BE2C (cell line): Measurements from ENCODE around the gene RTN4RL2.

Source experiments
- DNase-seq: peaks from one replicate; pipeline ENCODE4 v3.0.0-alpha.2; 2020
- H3K27me3 ChIP-seq: fragments of 250-450 bp; sonication (Bioruptor Pico); 2 replicates; pipeline ENCODE4 v1.5.1; 2020; ENCODE audit warnings: mild to moderate bottlenecking
- H3K36me3 ChIP-seq: fragments of 250-450 bp; sonication (Bioruptor Pico); 2 replicates; pipeline ENCODE4 v1.5.1; 2020; ENCODE audit warnings: mild to moderate bottlenecking
- H3K4me1 ChIP-seq: fragments of 250-450 bp; sonication (Bioruptor Pico); 2 replicates; pipeline ENCODE4 v1.5.1; 2020
- H3K4me3 ChIP-seq: 2 replicates; pipeline ENCODE4 v1.5.1; 2011; ENCODE audit warnings: low read depth, low read length
- H3K9me3 ChIP-seq: fragments of 250-450 bp; sonication (Bioruptor Pico); 2 replicates; pipeline ENCODE4 v1.5.1; 2020
- CTCF ChIP-seq: IDR thresholded peaks from 2 replicates; pipeline ENCODE4 v1.5.1; 2012; ENCODE audit warnings: mild to moderate bottlenecking, low read depth, low read length

RTN4RL2 gene

DNA sequence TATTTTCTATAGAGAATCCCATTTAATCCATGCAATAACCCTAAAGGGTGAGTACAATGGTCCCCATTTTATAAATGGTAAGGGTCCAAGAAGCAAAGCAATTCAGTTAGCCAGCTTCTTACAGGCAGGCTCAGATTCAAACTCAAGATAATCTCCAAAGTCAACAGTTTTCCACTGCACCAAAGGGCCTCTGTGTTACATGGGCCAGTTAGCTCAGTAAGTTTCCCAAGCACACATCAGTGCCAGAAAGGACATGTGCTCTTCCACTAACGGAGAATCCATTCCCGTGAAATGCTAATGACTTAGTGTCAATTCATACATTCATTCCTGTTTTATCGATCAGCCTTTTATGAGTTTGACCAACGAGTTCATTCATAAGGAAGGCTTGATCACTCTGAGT, 44.2 kb downstream of the RTN4RL2 start:
- Histone ChIP-seq H3K27me3 (no peaks in the 10 kb centered on the region), H3K9me3 (no peaks in the 10 kb centered on the region), H3K4me1 (no peaks in the 10 kb centered on the region), H3K4me3 (no peak overlapping the region), H3K36me3 (no peaks in the 10 kb centered on the region)
- no peak for DNase-seq
- TF ChIP-seq CTCF, result no peak

- Histone ChIP-seq H3K27me3 (no peaks in the 10 kb centered on the region), H3K4me1 (no peaks in the 10 kb centered on the region), H3K36me3 (no peaks in the 10 kb centered on the region), H3K4me3 (no peak overlapping the region), H3K9me3 (no peaks in the 10 kb centered on the region)
- no peak for DNase-seq
- TF ChIP-seq CTCF, result no peak
Observed at GRCh38 chr11:57506522-57506921, 46.2 kb downstream of the RTN4RL2 start.

DNA sequence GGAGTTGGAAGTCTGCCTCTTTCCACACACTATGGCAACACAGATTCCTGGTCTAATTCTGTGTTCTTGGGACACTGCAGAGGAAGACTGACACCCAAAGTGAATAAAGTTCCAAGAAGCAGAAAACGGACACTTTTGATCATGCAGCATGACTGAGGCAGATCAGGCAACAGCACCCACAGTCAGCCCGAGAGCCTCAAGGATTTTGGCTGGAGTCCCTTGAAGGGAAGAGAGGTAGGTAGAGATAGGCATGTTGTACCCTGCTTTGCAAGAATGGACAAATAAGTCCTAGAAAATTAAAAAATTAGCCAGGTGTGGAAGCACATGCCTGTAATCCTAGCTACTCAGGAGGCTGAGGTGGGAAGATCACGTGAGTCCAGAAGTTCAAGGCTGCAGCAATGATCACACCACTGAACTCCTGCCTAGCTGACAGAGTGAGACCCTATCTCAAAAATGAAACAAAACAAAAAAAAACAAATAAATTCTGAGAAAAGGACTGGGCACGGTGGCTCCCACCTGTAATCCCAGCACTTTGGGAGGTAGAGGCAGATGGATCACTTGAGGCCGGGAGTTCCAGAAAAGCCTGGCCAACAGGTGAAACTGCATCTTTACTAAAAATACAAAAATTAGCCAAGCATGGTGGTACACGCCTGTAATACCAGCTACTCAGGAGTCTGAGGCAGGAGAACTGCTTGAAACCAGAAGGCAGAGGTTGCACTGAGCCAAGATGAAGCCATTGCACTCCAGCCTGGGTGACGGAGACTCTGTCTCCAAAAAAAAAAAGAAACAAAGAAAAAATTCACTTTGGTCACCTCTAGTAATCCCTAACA, 48.2 kb downstream of the RTN4RL2 start:
- no peaks in the 10 kb centered on the region for H3K36me3 ChIP-seq
- H3K9me3 ChIP-seq, result no peaks in the 10 kb centered on the region
- no peak for TF ChIP-seq CTCF
- H3K4me1 ChIP-seq, result no peaks in the 10 kb centered on the region
- DNase-seq, result no peak
- H3K27me3 ChIP-seq, result no peaks in the 10 kb centered on the region
- H3K4me3 ChIP-seq, result no peak overlapping the region

DNA sequence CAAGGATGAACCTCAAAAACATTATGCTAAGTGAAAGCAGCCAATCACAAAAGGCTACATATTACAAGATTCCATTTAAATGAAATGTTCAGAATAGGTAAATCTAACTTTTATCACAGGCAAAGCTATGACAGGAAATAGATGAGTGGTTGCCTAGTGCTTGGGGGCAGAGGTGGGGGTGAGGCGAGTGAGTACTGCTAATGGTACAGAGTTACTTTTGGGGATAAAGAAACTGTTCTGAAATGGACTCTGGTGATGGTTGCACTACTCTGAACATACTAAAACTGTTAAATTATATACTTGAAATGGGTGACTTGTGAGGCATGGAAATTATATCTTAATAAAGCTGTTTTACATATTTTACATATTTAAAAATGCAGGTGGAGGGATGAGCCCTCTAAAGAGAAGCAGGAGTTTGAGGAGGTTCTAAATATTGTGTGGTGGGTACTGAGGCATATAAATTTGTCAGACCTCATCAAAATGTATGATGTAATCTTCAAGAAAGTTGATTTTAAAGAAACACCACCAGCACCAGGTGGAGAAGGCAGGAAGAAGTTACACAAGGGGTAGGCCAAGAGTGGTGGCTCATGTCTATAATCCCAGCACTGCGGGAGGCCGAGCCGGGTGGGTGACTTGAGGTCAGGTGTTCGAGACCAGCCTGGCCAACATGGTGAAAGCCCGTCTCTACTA, 51.6 kb downstream of the RTN4RL2 start:
- no peak for DNase-seq
- no peak overlapping the region for H3K4me3 ChIP-seq
- no peak for TF ChIP-seq CTCF
- H3K36me3 ChIP-seq, result no peaks in the 10 kb centered on the region
- no peaks in the 10 kb centered on the region for H3K9me3 ChIP-seq
- no peaks in the 10 kb centered on the region for H3K27me3 ChIP-seq
- no peaks in the 10 kb centered on the region for H3K4me1 ChIP-seq

DNA sequence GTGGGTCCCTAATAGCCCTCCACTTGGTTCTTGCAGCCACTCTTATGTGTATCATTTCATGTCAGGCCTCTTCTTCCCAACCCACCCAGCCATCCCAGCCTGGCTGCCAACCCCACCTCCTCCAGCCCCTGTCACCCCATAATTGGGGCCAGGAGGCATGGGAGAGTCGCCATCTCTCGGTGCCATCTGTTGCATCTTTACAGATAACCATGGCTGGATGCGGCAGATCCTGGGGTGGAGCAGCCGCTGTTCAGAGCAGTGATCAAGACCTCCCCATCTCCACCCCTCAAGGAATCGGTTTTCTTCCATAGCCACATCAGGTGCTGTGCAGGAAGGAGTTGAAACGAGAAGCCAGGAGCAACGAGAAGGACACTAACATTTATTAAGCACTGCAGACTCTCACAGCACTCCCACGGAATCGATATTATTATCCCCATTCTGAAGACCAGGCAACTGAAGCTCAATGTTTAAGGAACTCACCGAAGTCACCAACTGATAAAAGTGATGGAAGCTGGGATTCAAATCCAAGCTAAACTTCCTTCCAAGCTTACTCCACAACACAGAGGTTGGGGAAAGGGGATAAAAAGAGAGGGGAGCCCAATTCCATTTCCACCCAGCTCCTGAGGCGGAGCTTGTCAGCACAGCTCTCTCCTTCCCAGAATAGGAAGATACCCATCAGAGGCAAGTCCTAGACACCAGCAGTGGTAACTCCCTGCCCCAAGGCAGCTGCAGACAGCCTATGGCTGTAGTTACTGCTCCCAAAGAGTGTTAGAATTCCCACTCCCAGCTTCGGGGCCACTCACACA, 52.5 kb downstream of the RTN4RL2 start:
- H3K4me3 ChIP-seq, result no peak overlapping the region; the same call in 1 of the 2 replicates

More for the DNA sequence above, 52.5 kb downstream of the RTN4RL2 start:
- H3K9me3 ChIP-seq, result no peaks in the 10 kb centered on the region
- no peak for TF ChIP-seq CTCF
- H3K4me1 ChIP-seq, result no peaks in the 10 kb centered on the region
- no peak for DNase-seq
- H3K36me3 ChIP-seq, result no peaks in the 10 kb centered on the region
- no peaks in the 10 kb centered on the region for H3K27me3 ChIP-seq
